Endometrial microvascular endothelial cells (primary cell): Measurements from ENCODE around the gene WNT5A. TPM values are rescaled to one million over a fixed set of nuclear protein-coding genes. Genes with fewer than 3 reads are reported as not detected.

Source experiments
- in situ Hi-C: cut with HindIII; loops from 2 replicates; pipeline ENCODE4 v1.10.0; 2017; ENCODE audit warnings: low sequenced_read_pairs, low pct_unique_long_range_greater_than_20kb; ENCODE audit errors: inconsistent ontology term
- total RNA-seq: library from RNA; depleted of rRNA; stranded (reverse); fragments of >200 nt; gene quantifications from one replicate; pipeline ENCODE4 v1.2.3, GENCODE V29; 2015; ENCODE audit errors: inconsistent ontology term

WNT5A gene
- total RNA-seq, 1 donor from 2014 or later, result 2.0 TPM

DNA sequence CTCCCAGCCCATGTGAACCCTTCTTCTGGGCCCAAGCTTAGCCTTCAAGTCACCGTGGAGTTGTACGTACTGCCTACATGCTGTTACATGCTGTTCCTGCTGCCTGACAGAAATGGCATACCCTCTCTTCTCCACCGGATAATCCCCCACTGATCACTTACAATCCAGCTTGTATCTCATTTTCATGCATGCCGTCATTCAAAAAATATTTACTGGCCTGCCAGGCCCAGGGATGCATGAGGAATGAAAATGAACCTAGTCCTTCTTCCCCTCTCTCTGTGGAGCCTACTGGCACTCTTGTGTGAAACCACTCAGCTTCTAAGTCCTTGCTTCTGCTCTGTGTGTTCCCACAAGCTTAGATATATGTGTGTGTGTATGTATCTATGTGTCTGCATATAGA, 60.6 kb downstream of the WNT5A start:
- in situ Hi-C loops, result no loop called here

- in situ Hi-C loops, result no loop called here
These were observed 63.3 kb downstream of the WNT5A start for GRCh38 chr3:55423782-55424181.

GRCh38 chr3:55417211-55417610, 69.9 kb downstream of the WNT5A start:
- in situ Hi-C loops, result no loop called here

DNA sequence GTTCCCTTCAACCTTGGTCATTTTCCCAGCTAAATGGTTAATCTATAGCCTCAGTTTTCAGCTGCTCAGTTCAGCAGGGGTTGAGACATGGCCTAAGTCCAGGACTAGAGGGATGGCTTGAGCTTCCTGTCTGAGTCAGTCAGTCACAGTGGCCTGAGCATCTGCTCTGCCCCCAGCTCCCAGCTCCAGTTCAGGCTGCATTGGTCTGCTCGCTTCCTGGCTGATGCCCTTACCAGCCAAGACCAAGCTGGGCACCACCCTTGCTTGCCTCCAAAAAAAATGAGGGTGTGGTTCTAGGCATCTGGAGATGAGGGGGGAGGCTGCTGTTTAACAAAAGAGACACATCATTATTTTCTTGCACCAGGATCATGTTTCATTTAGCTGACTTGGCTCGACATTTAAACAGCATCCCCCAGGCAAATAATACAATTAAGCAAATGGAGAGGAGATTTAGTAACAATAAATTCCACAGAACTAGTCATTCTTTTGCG, 70.7 kb downstream of the WNT5A start:
- in situ Hi-C loops, result no loop called here
